Gastrocnemius medialis (tissue), 4 donors: ENCODE data around the gene AGBL1. TPM values are rescaled to one million over a fixed set of nuclear protein-coding genes. Genes with fewer than 3 reads are reported as not detected.

Source experiments
- ATAC-seq, 2 donors: fragments of 150-250 bp; one replicate each; pipeline ENCODE4 v1.9.1; 2016
- DNase-seq, 2 donors: peaks; one replicate each; pipeline ENCODE4 v3.0.0-alpha.2; 2019
- H3K27ac ChIP-seq, 4 donors: fragments of 200-600 bp; sonication (generic); 1 replicate in 1 of 4; 2 replicates in 3 of 4; pipeline ENCODE4 v1.5.1; 2016 to 2018; ENCODE audit warnings: mild to moderate bottlenecking in 2 of 4, moderate library complexity in 1 of 4
- H3K27me3 ChIP-seq, 3 donors: fragments of 200-600 bp; sonication (generic) in 2 of 3; 1 replicate in 1 of 3; 2 replicates in 2 of 3; pipeline versions ENCODE4 v1.5.1 to v1.6.0; 2016 to 2019; ENCODE audit warnings: mild to moderate bottlenecking in 1 of 3, moderate library complexity in 1 of 3
- H3K36me3 ChIP-seq, 2 donors: fragments of 200-600 bp; sonication (generic) in 1 of 2; one replicate each; pipeline ENCODE4 v1.5.1; 2017 to 2018
- H3K4me1 ChIP-seq, 2 donors: fragments of 200-600 bp; sonication (generic) in 1 of 2; one replicate each; pipeline ENCODE4 v1.5.1; 2016 to 2017; ENCODE audit warnings: mild to moderate bottlenecking in 2 of 2
- H3K4me3 ChIP-seq, 4 donors: fragments of 200-600 bp; sonication (generic) in 3 of 4; 1 replicate in 1 of 4; 2 replicates in 3 of 4; pipeline ENCODE4 v1.5.1; 2016 to 2019; ENCODE audit warnings: mild to moderate bottlenecking in 2 of 4
- H3K9me3 ChIP-seq, 3 donors: fragments of 200-600 bp; sonication (generic) in 2 of 3; 1 replicate in 1 of 3; 2 replicates in 2 of 3; pipeline ENCODE4 v1.5.1; 2016 to 2019
- CTCF ChIP-seq, 5 experiments: fragments of 450-650 bp in 3 of 5; fragments of 200-600 bp in 2 of 5; sonication (generic) in 2 of 5; IDR thresholded peaks in 4 of 5; conservative IDR thresholded peaks in 1 of 5; 1 replicate in 4 of 5; 2 replicates in 1 of 5; pipeline ENCODE4 v1.5.1; 2016 to 2019; ENCODE audit warnings: antibody characterized with exemption in 5 of 5, mild to moderate bottlenecking in 3 of 5, moderate library complexity in 3 of 5
- POLR2A ChIP-seq, 2 donors: fragments of 450-650 bp; IDR thresholded peaks; one replicate each; pipeline ENCODE4 v1.6.1; 2017; ENCODE audit warnings: antibody characterized with exemption in 2 of 2, mild to moderate bottlenecking in 2 of 2, moderate library complexity in 2 of 2
- in situ Hi-C, 4 donors: fragments of 200-750 bp; cut with MboI; loops; one replicate each; pipeline versions ENCODE4 v1.15.0 to v1.8.0; 2017; ENCODE audit warnings: low sequenced_read_pairs in 4 of 4
- intact Hi-C: fragments of 100-400 bp; cut with DNase I; formaldehyde crosslinking; loops from one replicate; pipeline ENCODE4 v1.15.1; 2023; ENCODE audit warnings: low total_unique reads
- total RNA-seq, 4 donors: library from RNA; depleted of rRNA; stranded (reverse); fragments of >200 nt; gene quantifications; one replicate each; pipeline versions ENCODE4 v1.1.0 to v1.2.3, GENCODE V29; 2016

Gene AGBL1
- total RNA-seq, 4 donors from 2014 or later, result 3.8 to 29.7 (median 15.9) TPM

GRCh38 chr15:86201313-86202008, 121.8 kb downstream of the AGBL1 start:
- H3K27ac ChIP-seq, result no peak overlapping the region
- no peak overlapping the region for H3K4me3 ChIP-seq
- no peak for ATAC-seq
- intact Hi-C loops, result no loop called here
- H3K27me3 ChIP-seq, result no peaks in the 10 kb centered on the region
- no peaks in the 10 kb centered on the region for H3K9me3 ChIP-seq
- no peak for TF ChIP-seq CTCF (IDR thresholded peaks at IDR 0.05 in 4 of 5, conservative IDR thresholded peaks at IDR 0.05 in 1 of 5)
- TF ChIP-seq POLR2A (IDR thresholded peaks at IDR 0.05), result no peak
- in situ Hi-C loops, result loop anchor here in 1 of 4 donors (10.0 kb wide), 1 partner anchor 77 kb away; no protein-coding TSS in a partner anchor
- no peak for DNase-seq
- peaks cover 4 to 9% of the 10 kb centered on the region in 2 donors for H3K4me1 ChIP-seq
- no peaks in the 10 kb centered on the region for H3K36me3 ChIP-seq

- TF ChIP-seq POLR2A (IDR thresholded peaks at IDR 0.05) (no peak), CTCF (IDR thresholded peaks at IDR 0.05 in 4 of 5, conservative IDR thresholded peaks at IDR 0.05 in 1 of 5) (no peak)
Observed at GRCh38 chr15:86203462-86203861, 123.8 kb downstream of the AGBL1 start.

GRCh38 chr15:86205096-86205495, 125.4 kb downstream of the AGBL1 start:
- Histone ChIP-seq H3K4me1 (peaks cover 0 to 1% of the 10 kb centered on the region in 2 donors), H3K27me3 (no peaks in the 10 kb centered on the region), H3K4me3 (no peak overlapping the region), H3K36me3 (no peaks in the 10 kb centered on the region), H3K9me3 (no peaks in the 10 kb centered on the region), H3K27ac (no peak overlapping the region)
- intact Hi-C loops, result no loop called here
- in situ Hi-C loops, result loop anchor here in 1 of 4 donors (10.0 kb wide), 1 partner anchor 80 kb away; no protein-coding TSS in a partner anchor
- DNase-seq (no peak), ATAC-seq (no peak)
- TF ChIP-seq CTCF (IDR thresholded peaks at IDR 0.05 in 4 of 5, conservative IDR thresholded peaks at IDR 0.05 in 1 of 5) (no peak), POLR2A (IDR thresholded peaks at IDR 0.05) (no peak)

More at GRCh38 chr15:86203462-86203861, 123.8 kb downstream of the AGBL1 start:
- no peak overlapping the region for H3K27ac ChIP-seq
- no peak for ATAC-seq
- H3K9me3 ChIP-seq, result no peaks in the 10 kb centered on the region
- no peaks in the 10 kb centered on the region for H3K36me3 ChIP-seq
- in situ Hi-C loops, result loop anchor here in 1 of 4 donors (10.0 kb wide), 1 partner anchor 79 kb away; no protein-coding TSS in a partner anchor
- H3K4me1 ChIP-seq, result peaks cover 4 to 9% of the 10 kb centered on the region in 2 donors
- intact Hi-C loops, result no loop called here
- no peak for DNase-seq
- H3K27me3 ChIP-seq, result no peaks in the 10 kb centered on the region
- no peak overlapping the region for H3K4me3 ChIP-seq

GRCh38 chr15:86213420-86213819, 133.7 kb downstream of the AGBL1 start:
- no peak for TF ChIP-seq POLR2A (IDR thresholded peaks at IDR 0.05)
- TF ChIP-seq CTCF (IDR thresholded peaks at IDR 0.05 in 4 of 5, conservative IDR thresholded peaks at IDR 0.05 in 1 of 5), result peak in 1 of 5 experiments; percentile 15
- Histone ChIP-seq H3K4me3 (no peak overlapping the region), H3K27me3 (no peaks in the 10 kb centered on the region), H3K36me3 (no peaks in the 10 kb centered on the region), H3K4me1 (peaks cover 8 to 9% of the 10 kb centered on the region in 2 donors), H3K27ac (no peak overlapping the region), H3K9me3 (no peaks in the 10 kb centered on the region)
- in situ Hi-C loops, result no loop called here
- no peak for DNase-seq
- ATAC-seq, result no peak
- intact Hi-C loops, result no loop called here
